Body of pancreas (tissue), 4 donors: ENCODE results near the gene TOP2A. TPM values are rescaled to one million over a fixed set of nuclear protein-coding genes. Genes with fewer than 3 reads are reported as not detected.

Source experiments
- ATAC-seq: fragments of 150-250 bp; one replicate; pipeline ENCODE4 v1.9.1; 2016
- DNase-seq, 4 donors: peaks; one replicate each; pipeline ENCODE4 v3.0.0-alpha.2; 2019
- H3K27ac ChIP-seq, 4 donors: fragments of 200-600 bp; sonication (generic); 1 replicate in 3 of 4; 2 replicates in 1 of 4; pipeline versions ENCODE4 v1.5.1 to v1.6.1; 2016 to 2019; ENCODE audit warnings: mild to moderate bottlenecking in 1 of 4, mixed read lengths in 1 of 4, moderate library complexity in 1 of 4
- H3K27me3 ChIP-seq, 2 donors: fragments of 200-600 bp; sonication (generic); one replicate each; pipeline ENCODE4 v1.6.0; 2016; ENCODE audit warnings: mild to moderate bottlenecking in 1 of 2
- H3K36me3 ChIP-seq, 2 donors: fragments of 200-600 bp; sonication (generic); replicated peaks in 1 of 2; 2 replicates each; pipeline ENCODE4 v1.5.1; 2016; ENCODE audit warnings: low read depth in 2 of 2; ENCODE audit not compliant: insufficient read depth in 1 of 2
- H3K4me1 ChIP-seq: fragments of 200-600 bp; sonication (generic); one replicate; pipeline ENCODE4 v1.6.0; 2016
- H3K4me3 ChIP-seq, 2 donors: fragments of 200-600 bp; sonication (generic); 1 replicate in 1 of 2; 2 replicates in 1 of 2; pipeline ENCODE4 v1.5.1; 2016 to 2019
- H3K9me3 ChIP-seq, 3 donors: fragments of 200-600 bp; sonication (generic); 1 replicate in 2 of 3; 2 replicates in 1 of 3; pipeline ENCODE4 v1.5.1; 2016
- CTCF ChIP-seq, 7 experiments: fragments of 450-650 bp in 4 of 7; fragments of 200-600 bp in 3 of 7; sonication (generic) in 3 of 7; IDR thresholded peaks; one replicate each; pipeline ENCODE4 v1.5.1; 2016 to 2019; ENCODE audit warnings: antibody characterized with exemption in 7 of 7
- POLR2A ChIP-seq, 3 donors: fragments of 450-650 bp; IDR thresholded peaks; one replicate each; pipeline ENCODE4 v1.6.1; 2016; ENCODE audit warnings: antibody characterized with exemption in 3 of 3, mild to moderate bottlenecking in 2 of 3
- WGBS, 2 donors: methylation state at CpG; one replicate each; pipeline ENCODE4 v1.1.5; 2017; 5-methylcytosine and 5-hydroxymethylcytosine counted together
- intact Hi-C: fragments of 100-400 bp; cut with DNase I; formaldehyde crosslinking; loops from one replicate; pipeline ENCODE4 v1.15.1; 2023
- small RNA-seq: library from RNA; depleted of rRNA; stranded (forward); fragments of <200 nt; gene quantifications from one replicate; pipeline ENCODE3, GENCODE V24; 2016
- total RNA-seq, 2 donors: library from RNA; depleted of rRNA; stranded (reverse); fragments of >200 nt; gene quantifications; one replicate each; pipeline ENCODE4 v1.1.0, GENCODE V29; 2016

TOP2A gene
- total RNA-seq, 2 donors from 2014 or later = 0.33 TPM; not detected in 1

- H3K4me1 ChIP-seq = peaks cover 50% of the 10 kb centered on the region
- ATAC-seq (no peak), DNase-seq (no peak)
- WGBS, 2 donors = 70 to 78% methylated on average over 11 to 13 of the region's 13 CpGs
- intact Hi-C loops = no loop called here
- TF ChIP-seq POLR2A (IDR thresholded peaks at IDR 0.05) = no peak
- TF ChIP-seq CTCF (IDR thresholded peaks at IDR 0.05) = no peak
- no peak overlapping the region for H3K27ac ChIP-seq
- H3K9me3 ChIP-seq = no peaks in the 10 kb centered on the region
- no peaks in the 10 kb centered on the region for H3K27me3 ChIP-seq
- no peaks in the 10 kb centered on the region for H3K36me3 ChIP-seq
- H3K4me3 ChIP-seq = no peak overlapping the region
Measured at GRCh38 chr17:40338941-40339649, 78.6 kb downstream of the TOP2A start.

Small RNA genes within 50 kb of the gene (small RNA-seq; reads per million reads assigned to genes)
- gene RF00019 = not detected
- not detected for gene RNA5SP441

Other genes with a start within 250 kb of the TOP2A start
- gene RAPGEFL1, start 240.4 kb downstream of the TOP2A start, total RNA-seq = 1 to 10 TPM; 7.0 to 7.3 TPM
- 1 to 10 TPM; 4.9 to 7.5 TPM for gene WIPF2, start 198.6 kb downstream of the TOP2A start, total RNA-seq
- gene CDC6, start 130.0 kb downstream of the TOP2A start, total RNA-seq = under 1 TPM; 0.66 to 0.78 TPM
- gene RARA, start 108.7 kb downstream of the TOP2A start, total RNA-seq = 10 to 100 TPM; 11.4 to 13.8 TPM
- gene GJD3, start 53.2 kb downstream of the TOP2A start, total RNA-seq = 1 to 10 TPM in 1 of 2 donors, not detected in 1; 1.3 TPM
- 100 to 1,000 TPM in 1 of 2 donors, 10 to 100 TPM in 1; 88.7 to 315 TPM for gene IGFBP4, start 25.6 kb upstream of the TOP2A start, total RNA-seq
- not detected for gene TNS4, start 83.7 kb upstream of the TOP2A start, total RNA-seq
- gene CCR7, start 147.6 kb upstream of the TOP2A start, total RNA-seq = under 1 TPM in 1 of 2 donors, not detected in 1; 0.26 TPM
- 10 to 100 TPM; 48.0 to 50.8 TPM for gene SMARCE1, start 229.9 kb upstream of the TOP2A start, total RNA-seq
- gene KRT222, start 247.3 kb upstream of the TOP2A start, total RNA-seq = 1 to 10 TPM in 1 of 2 donors, under 1 TPM in 1; 0.66 to 1.6 TPM